GM19193 (cell line): ENCODE measurements around the gene SKP1.

Experiments
- POLR2A ChIP-seq: IDR thresholded peaks from 4 replicates; pipeline ENCODE4 v1.6.1; 2011; ENCODE audit not compliant: insufficient read depth, insufficient read length; ENCODE audit errors: extremely low read depth

SKP1 gene

GRCh38 chr5:134183481-134183880 lies 6.7 kb upstream of the SKP1 start:
- no peak for TF ChIP-seq POLR2A

DNA sequence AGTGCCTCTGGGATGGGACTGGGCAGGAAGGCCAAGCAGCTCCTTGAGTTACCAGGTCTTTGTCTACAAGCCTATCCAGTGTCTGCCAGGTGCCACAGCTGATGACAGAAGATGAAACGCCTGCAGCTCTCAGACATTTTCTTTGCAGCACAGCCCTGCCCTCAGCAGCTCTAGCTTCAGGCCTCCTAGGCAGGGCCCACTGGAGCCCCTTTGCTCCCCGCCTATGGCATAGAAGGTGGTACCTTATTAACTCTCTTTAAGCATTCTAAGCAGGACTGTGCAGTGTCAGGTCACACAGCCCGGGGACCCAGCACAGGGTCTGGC lies 1.3 kb upstream of the SKP1 start:
- TF ChIP-seq POLR2A, result no peak

- TF ChIP-seq POLR2A, result no peak
Observed at GRCh38 chr5:134177369-134178095, 782 bp upstream of the SKP1 start.

DNA sequence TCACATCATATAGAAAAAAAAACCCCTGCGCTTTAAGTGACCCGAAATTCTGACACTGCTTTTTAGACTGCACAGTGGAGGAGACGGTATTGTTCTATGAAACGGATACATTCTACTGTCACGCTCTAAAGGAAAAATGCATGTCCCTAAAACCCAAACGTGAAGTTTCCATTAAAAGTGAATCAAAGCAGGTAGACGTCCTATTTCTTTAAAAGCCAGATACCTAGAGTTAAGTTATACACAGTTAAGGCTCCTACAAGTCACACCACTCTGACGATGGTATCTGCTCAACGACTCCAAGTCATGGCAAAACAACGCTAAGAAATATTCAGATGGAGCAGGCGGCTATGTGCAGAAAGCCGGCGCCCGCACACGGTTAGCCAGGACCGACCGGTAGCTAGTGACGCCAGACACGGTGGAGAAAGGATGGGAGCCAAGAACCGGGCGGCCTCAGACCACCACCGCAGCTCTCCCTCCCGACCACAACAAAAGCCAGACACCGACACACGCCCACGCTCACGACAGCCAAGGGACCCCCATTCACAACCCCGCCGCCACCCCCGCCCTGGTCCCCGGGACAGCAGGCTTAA lies 734 bp downstream of the SKP1 start:
- TF ChIP-seq POLR2A, result no peak

DNA sequence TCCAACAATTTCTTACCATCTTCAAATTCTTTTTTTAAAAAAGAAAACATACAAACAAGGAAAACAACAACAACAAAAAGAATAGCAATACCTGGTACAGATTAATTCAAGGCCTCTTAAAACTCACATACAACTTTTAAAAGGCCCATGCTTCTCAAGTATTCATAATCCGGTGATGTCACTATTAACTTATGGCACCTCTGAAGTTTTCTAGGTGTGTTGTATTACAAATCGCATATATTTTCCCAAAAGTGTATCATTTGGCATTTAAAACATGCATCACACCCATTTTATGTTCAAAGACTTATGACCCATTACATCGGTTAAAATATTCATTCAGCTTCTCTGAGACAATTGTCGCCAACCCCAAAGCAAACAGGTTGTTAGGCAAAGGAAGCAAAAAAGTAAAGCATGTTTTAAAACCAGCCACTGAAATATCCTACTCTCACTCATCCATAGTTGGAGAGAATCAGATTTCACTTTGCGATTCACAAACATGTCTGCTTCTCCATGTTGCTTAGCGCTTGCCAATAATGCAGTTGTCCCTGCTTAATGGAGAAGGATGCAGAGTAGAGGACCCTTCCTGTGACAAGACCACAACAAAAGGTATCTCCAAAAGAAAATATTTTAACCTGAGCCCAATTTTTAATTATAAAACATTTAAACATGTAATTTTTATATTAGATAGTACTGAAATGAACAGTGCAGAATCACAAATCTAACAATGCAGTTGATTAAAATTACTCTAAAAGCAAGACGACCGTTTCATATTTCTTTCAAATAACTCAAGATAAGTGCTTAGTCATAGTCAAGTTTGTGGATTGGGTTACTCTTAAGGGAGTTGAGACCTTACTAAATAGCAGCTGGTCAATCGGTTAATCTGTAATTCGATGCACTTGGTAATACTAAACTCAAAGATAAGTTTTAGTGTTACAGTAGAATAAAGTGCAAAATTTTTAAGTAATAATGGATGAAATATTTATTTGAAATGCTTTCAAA lies 1.6 kb downstream of the SKP1 start:
- TF ChIP-seq POLR2A, result no peak

GRCh38 chr5:134171972-134172371 lies 4.8 kb downstream of the SKP1 start:
- no peak for TF ChIP-seq POLR2A

DNA sequence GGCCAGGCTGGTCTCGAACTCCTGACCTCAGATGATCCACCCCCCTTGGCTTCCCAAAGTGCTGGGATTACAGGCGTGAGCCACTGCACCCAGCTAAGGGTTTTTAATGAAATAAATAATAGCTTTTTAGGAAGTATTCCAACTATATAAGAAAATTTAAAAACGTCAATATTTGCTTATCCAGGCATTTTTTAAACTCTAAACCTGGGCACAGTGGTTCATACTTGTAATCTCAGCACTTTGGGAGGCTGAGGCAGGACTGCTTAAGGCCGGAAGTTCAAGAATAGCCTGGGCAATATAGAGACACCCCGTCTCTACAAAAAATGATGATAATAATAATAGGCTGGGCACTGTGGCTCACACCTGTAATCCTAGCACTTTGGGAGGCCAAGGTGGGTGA lies 14.2 kb downstream of the SKP1 start:
- no peak for TF ChIP-seq POLR2A

GRCh38 chr5:134161513-134162395 lies 15.0 kb downstream of the SKP1 start:
- no peak for TF ChIP-seq POLR2A

DNA sequence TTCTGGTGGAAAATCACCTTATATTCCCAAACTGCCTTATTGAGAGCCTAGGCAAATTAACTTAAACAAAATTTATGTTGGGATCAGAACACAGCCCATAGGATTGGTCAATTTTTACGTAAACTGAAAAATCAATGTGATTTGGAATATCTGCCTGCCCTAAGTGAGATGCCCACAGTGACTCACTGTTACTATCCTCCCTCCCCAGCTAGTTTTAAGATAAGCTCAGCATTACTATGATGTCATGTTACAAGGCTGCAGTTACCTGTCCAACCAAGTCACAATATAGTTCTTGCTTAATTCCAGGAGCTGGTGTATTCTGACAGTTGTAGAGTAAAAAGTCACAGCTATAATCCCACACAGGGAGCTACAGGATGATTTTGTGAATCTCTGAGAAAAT lies 23.1 kb downstream of the SKP1 start:
- no peak for TF ChIP-seq POLR2A

DNA sequence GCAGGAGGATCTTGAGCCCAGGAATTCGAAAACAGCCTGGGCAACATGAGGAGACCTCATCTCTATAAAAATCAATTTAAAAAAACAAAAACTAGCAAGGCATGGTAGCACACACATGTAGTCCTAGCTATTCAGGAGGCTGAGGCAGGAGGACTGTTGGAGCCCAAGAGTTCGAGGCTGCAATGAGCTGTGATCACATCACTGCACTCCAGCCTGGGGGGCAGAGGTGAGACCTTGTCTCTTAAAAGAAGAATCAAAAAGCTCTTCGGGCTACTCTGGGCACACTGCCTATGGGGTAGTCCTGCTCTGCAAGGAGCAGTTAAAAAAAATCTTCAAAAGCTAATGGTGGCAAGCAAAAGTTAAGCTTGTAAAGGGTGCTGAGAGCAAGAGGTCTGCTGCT lies 23.5 kb downstream of the SKP1 start:
- no peak for TF ChIP-seq POLR2A

- no peak for TF ChIP-seq POLR2A
Observed at GRCh38 chr5:134151723-134152122, 25.0 kb downstream of the SKP1 start.

- no peak for TF ChIP-seq POLR2A
Observed at GRCh38 chr5:134149571-134150303, 27.0 kb downstream of the SKP1 start.

DNA sequence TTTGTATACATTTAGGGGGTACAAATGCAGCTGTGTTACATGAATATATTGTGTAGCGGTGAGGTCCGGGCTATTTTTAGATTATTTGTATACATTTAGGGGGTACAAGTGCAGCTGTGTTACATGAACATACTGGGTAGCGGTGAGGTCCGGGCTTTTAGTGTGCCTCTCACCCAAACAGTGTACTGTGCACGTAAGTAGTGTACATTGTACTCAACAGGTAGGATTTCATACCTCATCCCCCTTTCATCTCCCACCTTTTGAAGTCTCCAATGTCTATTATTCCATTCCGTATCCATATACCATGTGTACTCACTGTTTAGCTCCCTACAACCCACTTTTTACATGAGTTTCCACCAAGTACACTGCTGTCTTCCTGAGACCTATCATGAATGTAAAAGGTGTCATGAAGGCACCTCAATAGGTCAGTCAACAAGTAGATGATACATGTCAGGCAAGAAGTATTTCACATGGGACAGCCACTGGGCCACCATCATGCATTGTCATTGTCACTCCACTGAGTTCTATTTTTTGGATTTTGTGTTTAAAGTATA lies 27.7 kb downstream of the SKP1 start:
- no peak for TF ChIP-seq POLR2A

- no peak for TF ChIP-seq POLR2A
Observed at GRCh38 chr5:134148316-134148715, 28.4 kb downstream of the SKP1 start.
